ENCODE results near the gene STK4. TPM values are rescaled to one million over a fixed set of nuclear protein-coding genes. Genes with fewer than 3 reads are reported as not detected.

Gene STK4
- total RNA-seq, 4 donors from 2014 or later: 26.9 to 33.5 (median 28.8) TPM

DNA sequence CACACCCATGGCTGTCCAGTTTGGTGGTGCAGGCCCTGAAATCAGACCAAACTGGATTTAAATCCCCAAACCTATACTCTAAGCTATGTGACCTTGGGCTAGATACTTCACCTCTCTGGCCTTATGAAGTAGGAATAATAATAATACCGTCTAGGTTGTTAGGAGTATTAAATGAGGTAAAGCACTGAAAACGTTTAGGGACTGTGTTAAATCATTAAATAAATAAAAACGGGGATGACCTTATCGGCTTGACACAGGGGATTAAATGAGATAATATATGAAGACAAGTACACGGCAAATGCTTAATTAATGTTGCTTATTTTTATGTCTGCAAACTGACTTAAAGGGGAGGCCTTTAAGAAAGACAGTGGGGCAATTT lies 672 bp upstream of the STK4 start:
- Histone ChIP-seq H3K4me3 (peak overlapping the region; percentile 63 to 91), H3K27me3 (no peaks in the 10 kb centered on the region), H3K4me1 (peaks cover 0 to 54% (median 6%) of the 10 kb centered on the region in 3 donors), H3K9me3 (no peaks in the 10 kb centered on the region), H3K27ac (peak overlapping the region; percentile 66 to 91 (median 87)), H3K36me3 (no peaks in the 10 kb centered on the region)
- 32 to 50% methylated on average over 5 of the region's 5 CpGs for WGBS, 2 donors (ENCODE audit: low coverage in 1 of 2)
- ATAC-seq: no peak
- TF ChIP-seq POLR2A (IDR thresholded peaks at IDR 0.05) (no peak), POLR2AphosphoS5 (IDR thresholded peaks at IDR 0.05) (no peak), EP300 (IDR thresholded peaks at IDR 0.05) (no peak)
- TF ChIP-seq, protein P1, sequence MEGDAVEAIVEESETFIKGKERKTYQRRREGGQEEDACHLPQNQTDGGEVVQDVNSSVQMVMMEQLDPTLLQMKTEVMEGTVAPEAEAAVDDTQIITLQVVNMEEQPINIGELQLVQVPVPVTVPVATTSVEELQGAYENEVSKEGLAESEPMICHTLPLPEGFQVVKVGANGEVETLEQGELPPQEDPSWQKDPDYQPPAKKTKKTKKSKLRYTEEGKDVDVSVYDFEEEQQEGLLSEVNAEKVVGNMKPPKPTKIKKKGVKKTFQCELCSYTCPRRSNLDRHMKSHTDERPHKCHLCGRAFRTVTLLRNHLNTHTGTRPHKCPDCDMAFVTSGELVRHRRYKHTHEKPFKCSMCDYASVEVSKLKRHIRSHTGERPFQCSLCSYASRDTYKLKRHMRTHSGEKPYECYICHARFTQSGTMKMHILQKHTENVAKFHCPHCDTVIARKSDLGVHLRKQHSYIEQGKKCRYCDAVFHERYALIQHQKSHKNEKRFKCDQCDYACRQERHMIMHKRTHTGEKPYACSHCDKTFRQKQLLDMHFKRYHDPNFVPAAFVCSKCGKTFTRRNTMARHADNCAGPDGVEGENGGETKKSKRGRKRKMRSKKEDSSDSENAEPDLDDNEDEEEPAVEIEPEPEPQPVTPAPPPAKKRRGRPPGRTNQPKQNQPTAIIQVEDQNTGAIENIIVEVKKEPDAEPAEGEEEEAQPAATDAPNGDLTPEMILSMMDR (IDR thresholded peaks at IDR 0.05): no peak

DNA sequence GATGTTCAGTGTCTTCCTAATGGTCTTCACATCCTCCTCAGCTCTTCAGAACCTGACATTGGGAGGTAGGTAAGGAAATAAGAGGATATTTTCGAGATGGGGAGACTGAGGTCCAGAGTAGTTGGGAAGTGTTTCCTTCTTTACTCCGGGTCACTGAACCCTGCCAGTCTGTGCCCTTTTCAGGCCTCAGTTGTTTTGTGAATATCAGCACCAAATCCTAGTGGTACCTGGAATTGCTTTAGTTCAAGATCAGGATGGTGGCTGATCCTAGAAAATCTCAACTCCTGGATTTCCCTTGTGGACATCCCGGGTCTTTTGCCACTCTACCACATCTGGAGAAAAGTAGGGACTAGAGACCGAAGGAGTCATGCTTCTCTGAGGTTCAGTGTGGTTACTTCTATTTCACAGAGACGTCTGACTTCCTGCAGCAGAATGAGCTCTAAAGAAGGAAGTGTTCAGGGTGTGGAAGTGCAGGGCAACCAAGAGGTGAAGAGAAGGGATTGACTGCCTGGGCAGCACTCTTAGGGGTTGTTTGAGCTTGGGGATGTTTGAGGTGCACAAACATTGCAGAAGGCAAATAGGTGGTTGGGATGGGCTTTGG lies 995 bp downstream of the STK4 start:
- no peak for ATAC-seq
- TF ChIP-seq POLR2A (IDR thresholded peaks at IDR 0.05) (no peak), POLR2AphosphoS5 (IDR thresholded peaks at IDR 0.05) (no peak), EP300 (IDR thresholded peaks at IDR 0.05) (no peak)
- TF ChIP-seq, protein P1 (IDR thresholded peaks at IDR 0.05): no peak
- peak overlapping the region; percentile 26 to 91 (median 87) for H3K27ac ChIP-seq

DNA sequence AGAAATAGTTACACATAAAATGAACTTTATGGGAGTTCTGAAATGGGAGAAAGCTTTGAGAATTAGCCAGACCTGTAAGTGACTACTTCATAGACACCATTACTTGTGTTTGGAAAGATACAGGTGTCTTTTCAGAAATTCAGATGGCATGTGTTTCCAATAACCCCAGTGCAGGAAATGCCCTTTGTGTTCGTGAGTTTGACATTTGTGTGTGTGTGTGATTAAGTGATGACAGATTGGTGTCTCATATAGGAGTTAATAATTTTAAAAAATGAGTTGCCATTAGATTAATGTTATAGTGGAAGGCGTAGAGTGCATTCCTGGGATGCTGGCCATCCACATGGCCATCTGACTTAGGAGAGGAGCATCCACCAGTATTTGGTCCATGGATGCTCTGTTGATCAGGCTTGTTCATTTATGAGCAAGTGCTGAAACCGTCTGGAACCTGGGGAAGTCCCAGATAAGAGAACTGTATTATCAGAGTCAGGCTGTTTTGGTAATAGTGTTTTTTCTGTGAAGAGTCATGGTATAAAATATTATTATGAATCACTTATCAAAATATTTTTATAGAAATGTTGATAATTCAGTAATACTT lies 3.1 kb downstream of the STK4 start:
- Histone ChIP-seq H3K9me3 (no peaks in the 10 kb centered on the region), H3K4me3 (no peak overlapping the region), H3K27me3 (no peaks in the 10 kb centered on the region), H3K4me1 (peaks cover 0 to 55% (median 6%) of the 10 kb centered on the region in 3 donors), H3K27ac (peak overlapping the region in 1 of 4 donors; percentile 60), H3K36me3 (peaks cover 0 to 25% of the 10 kb centered on the region in 2 donors)
- 36 to 46% methylated on average over 3 of the region's 3 CpGs for WGBS, 2 donors (ENCODE audit: low coverage in 1 of 2)
- TF ChIP-seq EP300 (IDR thresholded peaks at IDR 0.05): no peak
- no peak for TF ChIP-seq POLR2AphosphoS5 (IDR thresholded peaks at IDR 0.05)
- no peak for TF ChIP-seq POLR2A (IDR thresholded peaks at IDR 0.05)
- TF ChIP-seq, protein P1 (IDR thresholded peaks at IDR 0.05): no peak
- ATAC-seq: no peak

More for the DNA sequence above, 995 bp downstream of the STK4 start:
- Histone ChIP-seq H3K9me3 (no peaks in the 10 kb centered on the region), H3K27me3 (no peaks in the 10 kb centered on the region), H3K4me3 (peak overlapping the region; percentile 63 to 91), H3K36me3 (peaks cover 0 to 4% of the 10 kb centered on the region in 2 donors), H3K4me1 (peaks cover 0 to 55% (median 6%) of the 10 kb centered on the region in 3 donors)
- WGBS, 2 donors (ENCODE audit: low coverage in 1 of 2): 13 to 41% methylated on average over 2 to 4 of the region's 5 CpGs

DNA sequence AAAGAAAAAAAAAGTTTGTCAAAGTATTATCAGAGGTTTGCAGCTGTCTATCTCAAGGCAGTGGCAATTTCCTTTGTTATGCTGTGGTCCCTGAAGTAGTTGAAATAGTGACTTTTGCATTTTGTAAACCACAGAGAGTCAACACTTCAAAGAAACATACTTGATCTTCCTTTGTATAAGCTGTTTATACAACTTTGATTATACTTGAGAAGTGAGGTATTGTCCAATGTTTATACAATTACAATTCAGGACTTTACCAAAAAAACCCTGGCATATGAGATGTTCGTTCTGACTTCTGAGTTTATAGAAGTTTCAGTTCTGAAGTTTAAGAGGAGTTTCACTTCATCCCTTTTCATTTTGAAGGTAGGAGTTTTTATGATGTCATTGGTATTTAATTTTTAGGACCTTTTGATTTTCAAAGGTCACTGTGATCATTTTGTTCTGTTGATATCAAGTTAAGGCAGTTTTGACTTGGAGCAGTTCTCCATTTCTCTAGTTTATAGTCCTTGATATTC lies 4.0 kb downstream of the STK4 start:
- no peak for ATAC-seq
- Histone ChIP-seq H3K27me3 (no peaks in the 10 kb centered on the region), H3K9me3 (no peaks in the 10 kb centered on the region), H3K36me3 (peaks cover 3 to 34% of the 10 kb centered on the region in 2 donors), H3K4me1 (peaks cover 0 to 54% (median 6%) of the 10 kb centered on the region in 3 donors), H3K4me3 (no peak overlapping the region), H3K27ac (peak overlapping the region in 2 of 4 donors; percentile 31 to 60)
- 0 to 23% methylated on average over 1 of the region's 1 CpG for WGBS, 2 donors (ENCODE audit: low coverage in 1 of 2)
- TF ChIP-seq POLR2AphosphoS5 (IDR thresholded peaks at IDR 0.05) (no peak), EP300 (IDR thresholded peaks at IDR 0.05) (no peak), POLR2A (IDR thresholded peaks at IDR 0.05) (no peak)
- TF ChIP-seq, protein P1 (IDR thresholded peaks at IDR 0.05): no peak

All from gastroesophageal sphincter (tissue), 4 donors.